ENCODE measurements around the gene PPP2R5E. TPM values are rescaled to one million over a fixed set of nuclear protein-coding genes. Genes with fewer than 3 reads are reported as not detected.
A peak's percentile ranks its signal among the peaks of the same experiment; 100 is the strongest.

PPP2R5E gene
- total RNA-seq, 2 donors from 2014 or later = 38.5 to 44.3 TPM

DNA sequence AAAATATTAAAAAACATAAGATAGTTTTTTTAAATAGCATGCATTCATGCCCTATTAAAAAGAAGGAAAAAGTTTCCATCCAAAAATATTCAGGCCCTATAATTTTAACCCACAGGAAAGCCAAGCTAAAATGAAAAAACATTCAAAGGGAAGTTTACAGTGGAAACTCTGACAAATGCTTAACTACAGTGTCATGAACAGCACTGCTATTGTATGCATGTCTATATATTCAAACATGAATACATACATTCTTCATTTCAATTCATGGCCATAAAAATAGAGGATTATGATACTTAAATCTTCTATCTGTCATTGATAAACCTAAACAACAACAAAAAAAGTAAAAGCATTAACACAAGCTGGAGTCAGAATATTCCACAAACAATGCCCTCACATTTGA is 67.4 kb downstream of the PPP2R5E start:
- H3K4me1 Mint-ChIP-seq = peaks cover 42% of the 10 kb centered on the region
- ATAC-seq = no peak
- H3K9me3 ChIP-seq (ENCODE audit: control insufficient read depth, low read length, poor library complexity, severe bottlenecking) = no peaks in the 10 kb centered on the region
- no peaks in the 10 kb centered on the region for H3K36me3 Mint-ChIP-seq (ENCODE audit: low read depth)
- H3K4me3 Mint-ChIP-seq = no peak overlapping the region
- H3K27ac Mint-ChIP-seq = no peak overlapping the region
- no peaks in the 10 kb centered on the region for H3K27me3 Mint-ChIP-seq
- DNase-seq = no peak

DNA sequence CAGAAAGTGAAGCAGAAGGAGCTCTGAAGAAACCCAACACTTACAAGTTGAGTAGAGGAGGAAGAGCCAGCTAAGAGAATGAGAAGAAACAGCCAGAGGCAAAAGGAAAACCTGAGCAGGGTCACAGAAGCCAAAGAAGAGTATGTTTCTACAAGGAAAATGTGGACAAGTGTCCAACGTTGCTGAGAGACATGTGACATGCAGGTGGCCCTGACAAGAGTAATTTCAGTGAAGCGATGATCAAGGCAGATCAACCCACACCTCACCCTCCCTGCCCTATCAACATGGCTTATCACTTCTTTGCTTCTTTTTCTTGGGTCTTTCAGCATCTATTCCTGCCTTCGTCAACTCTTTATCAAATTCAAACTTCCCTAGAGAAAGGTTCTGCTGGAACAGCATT is 68.3 kb downstream of the PPP2R5E start:
- Mint-ChIP-seq H3K4me1 (peaks cover 47% of the 10 kb centered on the region), H3K36me3 (ENCODE audit: low read depth) (no peaks in the 10 kb centered on the region), H3K27me3 (no peaks in the 10 kb centered on the region), H3K27ac (no peak overlapping the region), H3K4me3 (no peak overlapping the region)
- DNase-seq (no peak), ATAC-seq (no peak)
- no peaks in the 10 kb centered on the region for H3K9me3 ChIP-seq (ENCODE audit: control insufficient read depth, low read length, poor library complexity, severe bottlenecking)

DNA sequence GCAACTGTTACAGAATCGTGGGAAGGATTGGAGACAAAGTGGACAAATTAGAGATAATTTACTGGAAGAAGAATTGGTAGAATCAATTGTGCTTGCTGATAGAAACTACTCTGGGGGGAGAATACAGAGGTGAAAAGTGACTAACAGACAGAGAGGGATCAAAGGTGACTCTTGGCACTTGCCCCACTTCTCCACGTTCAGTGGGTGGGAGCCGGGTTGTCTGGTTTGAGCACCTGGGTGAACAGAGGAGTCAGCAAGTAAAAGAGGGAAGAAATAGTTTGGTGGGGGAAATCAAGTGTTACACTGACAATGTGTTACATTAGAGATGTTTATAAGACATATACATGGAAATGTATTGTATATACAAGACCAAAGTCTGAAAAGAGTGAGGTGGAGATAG is 69.1 kb downstream of the PPP2R5E start:
- no peaks in the 10 kb centered on the region for H3K27me3 Mint-ChIP-seq
- no peak for DNase-seq
- no peak overlapping the region for H3K4me3 Mint-ChIP-seq
- no peaks in the 10 kb centered on the region for H3K9me3 ChIP-seq (ENCODE audit: control insufficient read depth, low read length, poor library complexity, severe bottlenecking)
- H3K36me3 Mint-ChIP-seq (ENCODE audit: low read depth) = no peaks in the 10 kb centered on the region
- H3K4me1 Mint-ChIP-seq = peaks cover 44% of the 10 kb centered on the region
- H3K27ac Mint-ChIP-seq = no peak overlapping the region
- ATAC-seq = no peak

DNA sequence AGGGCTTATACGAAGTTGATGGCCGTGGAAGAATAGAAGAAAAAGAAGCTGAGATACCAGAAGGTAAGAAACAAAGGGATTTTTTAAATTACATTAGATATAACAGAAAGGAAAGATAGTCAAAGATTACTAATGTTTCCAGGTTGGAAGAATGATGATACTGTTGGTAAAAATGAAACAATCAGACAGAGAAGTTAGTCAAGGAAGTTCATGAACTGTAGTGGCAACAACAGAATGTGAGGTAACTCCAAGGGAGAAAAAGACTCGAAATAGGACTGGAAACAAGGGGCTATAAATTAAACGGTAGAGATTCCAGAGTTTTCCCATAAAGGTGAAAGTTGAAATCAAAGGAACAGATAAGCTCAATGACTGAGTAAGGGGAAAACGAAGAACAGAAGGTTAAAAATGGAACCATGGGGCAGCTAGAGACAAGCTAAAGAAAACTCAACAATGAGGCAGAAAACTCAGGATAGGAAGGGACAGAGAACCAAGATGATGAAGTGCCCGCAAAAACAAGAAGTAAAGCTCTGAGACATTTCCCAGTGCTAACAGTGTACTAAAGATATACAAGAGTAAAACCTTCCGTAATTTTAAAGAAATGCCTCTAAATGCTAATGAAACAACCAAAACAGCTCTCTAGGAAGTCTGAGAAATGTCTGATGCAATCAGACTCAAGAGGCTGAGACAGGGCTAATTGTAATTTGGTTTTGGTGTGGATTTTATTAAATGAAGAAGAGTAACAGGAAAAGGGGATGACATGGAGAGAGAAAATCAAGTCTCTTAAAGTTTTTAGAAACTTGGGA is 70.0 kb downstream of the PPP2R5E start:
- H3K9me3 ChIP-seq (ENCODE audit: control insufficient read depth, low read length, poor library complexity, severe bottlenecking) = no peaks in the 10 kb centered on the region
- DNase-seq = no peak
- no peak for ATAC-seq
- Mint-ChIP-seq H3K4me1 (peaks cover 46% of the 10 kb centered on the region), H3K27me3 (no peaks in the 10 kb centered on the region), H3K27ac (no peak overlapping the region), H3K4me3 (no peak overlapping the region), H3K36me3 (ENCODE audit: low read depth) (no peaks in the 10 kb centered on the region)

DNA sequence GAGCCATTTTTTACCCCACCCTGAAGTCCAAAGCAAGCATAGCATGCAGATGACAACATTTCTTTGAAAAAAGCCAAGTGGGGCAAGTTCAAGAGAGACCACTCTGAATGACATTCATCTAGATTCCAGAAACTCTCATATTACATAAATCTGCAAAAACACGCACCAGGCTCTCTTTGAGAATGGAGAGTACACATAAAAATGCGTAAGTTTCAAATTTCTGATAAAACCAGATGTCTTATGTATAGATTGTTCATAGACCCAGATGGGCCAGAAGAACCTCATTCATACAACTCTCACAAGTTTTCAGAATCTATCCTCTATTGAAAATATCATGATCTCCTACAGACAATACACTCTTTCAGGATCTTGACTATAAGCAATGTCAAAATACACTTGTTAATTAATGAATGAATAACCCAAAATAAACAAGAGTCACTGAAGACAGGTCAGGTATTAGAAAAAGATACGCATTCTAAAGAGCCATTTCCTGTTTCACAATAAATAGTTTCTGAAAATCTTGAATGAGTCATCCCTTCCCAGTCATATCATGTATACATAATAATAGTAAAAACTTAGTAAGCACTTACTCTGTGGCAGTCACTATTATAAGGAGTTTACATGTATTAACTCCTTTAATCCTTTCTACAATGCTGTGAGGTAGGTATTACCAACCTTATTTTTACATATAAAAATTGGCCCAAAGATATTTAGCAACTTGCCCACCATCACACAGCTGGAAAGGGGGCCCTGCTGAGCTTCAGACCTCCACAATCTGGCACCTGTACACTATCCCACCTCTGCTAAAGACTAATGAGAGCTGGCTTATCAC is 72.0 kb downstream of the PPP2R5E start:
- Mint-ChIP-seq H3K27me3 (no peaks in the 10 kb centered on the region), H3K4me3 (no peak overlapping the region)
- ATAC-seq = peak; percentile 42

DNA sequence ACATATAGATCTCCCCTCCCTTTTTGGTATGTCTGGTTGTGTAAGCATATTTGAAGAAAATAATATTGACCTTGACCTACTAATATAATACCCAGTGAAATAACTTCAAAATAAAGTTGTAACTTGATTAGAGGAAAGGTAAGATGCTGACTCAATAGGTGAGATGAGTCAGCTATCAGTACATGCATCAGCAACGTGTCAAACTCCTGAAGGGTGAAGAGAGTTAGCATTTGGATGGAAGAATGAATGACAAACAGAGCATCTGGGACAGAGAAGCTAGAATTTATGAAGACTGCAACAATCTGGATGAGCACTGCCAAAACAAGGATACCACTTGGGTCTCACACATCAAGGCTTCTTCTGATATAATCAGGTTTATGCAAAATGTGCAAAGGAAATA is 74.9 kb downstream of the PPP2R5E start:
- DNase-seq (no peak), ATAC-seq (no peak)
- no peak overlapping the region for H3K4me3 Mint-ChIP-seq
- H3K4me1 Mint-ChIP-seq = peaks cover 35% of the 10 kb centered on the region
- H3K36me3 Mint-ChIP-seq (ENCODE audit: low read depth) = peaks cover 3% of the 10 kb centered on the region
- no peaks in the 10 kb centered on the region for H3K27me3 Mint-ChIP-seq
- no peaks in the 10 kb centered on the region for H3K9me3 ChIP-seq (ENCODE audit: control insufficient read depth, low read length, poor library complexity, severe bottlenecking)
- peak overlapping the region; percentile 59 for H3K27ac Mint-ChIP-seq

More for the DNA sequence above, 72.0 kb downstream of the PPP2R5E start:
- H3K9me3 ChIP-seq (ENCODE audit: control insufficient read depth, low read length, poor library complexity, severe bottlenecking) = no peaks in the 10 kb centered on the region
- peak overlapping the region; percentile 27 for H3K27ac Mint-ChIP-seq
- no peaks in the 10 kb centered on the region for H3K36me3 Mint-ChIP-seq (ENCODE audit: low read depth)
- DNase-seq = no peak
- H3K4me1 Mint-ChIP-seq = peaks cover 40% of the 10 kb centered on the region

DNA sequence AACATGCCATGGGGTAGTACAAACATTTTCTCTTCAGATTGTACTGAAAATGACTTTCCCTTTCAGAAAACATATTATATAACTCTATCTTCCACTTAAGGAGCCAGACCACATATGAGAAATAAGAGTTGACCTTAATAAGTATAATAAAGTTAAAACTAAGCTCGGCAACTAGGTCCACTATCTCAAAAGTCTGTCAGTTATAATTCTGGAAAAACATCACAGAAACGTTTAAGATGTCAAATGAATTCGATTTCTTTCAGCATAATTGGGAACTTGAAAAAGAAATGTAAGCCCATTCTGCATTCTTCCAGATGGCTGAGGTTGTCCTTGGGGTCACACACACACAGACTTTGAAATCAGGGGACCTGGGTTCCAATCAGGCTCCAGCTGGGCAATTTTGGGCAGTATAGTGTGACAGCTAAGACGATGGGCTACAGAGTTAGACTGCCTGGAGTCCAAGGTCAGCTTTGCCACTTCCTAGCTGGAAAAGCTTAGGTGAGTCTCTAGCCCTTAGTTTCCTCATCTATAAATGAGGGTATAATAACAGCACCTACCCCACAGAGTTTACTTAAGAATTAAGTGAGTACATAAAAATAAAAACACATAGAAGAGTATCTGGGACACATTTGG is 75.6 kb downstream of the PPP2R5E start:
- no peaks in the 10 kb centered on the region for H3K9me3 ChIP-seq (ENCODE audit: control insufficient read depth, low read length, poor library complexity, severe bottlenecking)
- Mint-ChIP-seq H3K27ac (peak overlapping the region; percentile 59), H3K36me3 (ENCODE audit: low read depth) (peaks cover 3% of the 10 kb centered on the region), H3K27me3 (no peaks in the 10 kb centered on the region), H3K4me3 (no peak overlapping the region), H3K4me1 (peaks cover 35% of the 10 kb centered on the region)
- ATAC-seq (no peak), DNase-seq (no peak)

DNA sequence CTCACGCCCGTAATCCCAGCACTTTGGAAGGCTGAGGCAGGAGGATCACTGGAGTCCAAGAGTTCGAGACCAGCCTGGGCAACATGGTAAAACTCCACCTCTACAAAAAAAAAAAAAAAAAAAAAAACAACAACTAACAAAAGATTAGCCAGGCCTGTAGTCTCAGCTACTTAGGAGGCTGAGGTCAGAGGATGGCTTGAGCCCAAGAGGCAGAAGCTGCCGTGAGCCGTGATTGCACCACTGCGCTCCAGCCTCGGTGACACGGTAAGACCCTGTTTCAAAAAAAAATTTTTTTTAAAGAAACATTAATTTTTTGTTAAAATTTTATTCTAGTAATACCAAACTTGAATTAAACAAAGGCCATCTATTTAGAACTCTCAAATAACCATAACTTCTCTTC is 77.8 kb downstream of the PPP2R5E start:
- no peaks in the 10 kb centered on the region for H3K9me3 ChIP-seq (ENCODE audit: control insufficient read depth, low read length, poor library complexity, severe bottlenecking)
- Mint-ChIP-seq H3K27ac (no peak overlapping the region), H3K4me1 (peaks cover 23% of the 10 kb centered on the region), H3K4me3 (no peak overlapping the region), H3K27me3 (no peaks in the 10 kb centered on the region), H3K36me3 (ENCODE audit: low read depth) (peaks cover 3% of the 10 kb centered on the region)
- no peak for ATAC-seq
- DNase-seq = no peak

DNA sequence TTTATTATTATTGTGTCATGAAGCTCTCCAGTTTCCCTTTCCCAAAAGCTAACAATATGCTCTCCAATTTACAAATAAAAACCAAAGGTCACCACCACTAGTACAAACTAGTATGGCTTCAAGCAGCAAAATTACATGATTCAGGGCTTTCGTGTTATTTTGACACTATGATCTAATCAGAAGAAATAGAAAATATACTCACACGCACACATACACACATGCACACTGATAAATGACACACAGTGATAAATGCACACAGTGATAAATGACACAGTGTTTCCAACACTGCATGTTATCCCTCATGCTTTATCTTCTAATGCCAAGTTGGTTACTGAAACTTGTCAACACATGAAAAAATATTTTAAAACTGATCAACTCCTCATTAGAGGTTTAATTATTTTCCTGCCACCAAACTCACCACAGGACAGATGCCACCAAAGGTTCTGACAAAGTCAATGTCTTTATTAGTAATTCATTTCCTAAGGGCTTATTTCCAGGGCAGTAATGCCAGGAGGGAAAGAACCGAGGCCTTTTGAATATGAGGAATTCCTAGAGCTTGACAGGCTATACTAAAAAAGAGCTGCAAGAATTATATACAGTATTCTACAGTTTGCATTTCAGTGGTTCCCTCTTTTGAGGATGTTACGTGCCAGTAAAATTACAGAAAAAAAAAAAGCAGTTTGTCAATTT is 82.4 kb downstream of the PPP2R5E start:
- Mint-ChIP-seq H3K27ac (no peak overlapping the region), H3K4me3 (no peak overlapping the region), H3K27me3 (no peaks in the 10 kb centered on the region), H3K4me1 (peaks cover 18% of the 10 kb centered on the region), H3K36me3 (ENCODE audit: low read depth) (peaks cover 5% of the 10 kb centered on the region)
- H3K9me3 ChIP-seq (ENCODE audit: control insufficient read depth, low read length, poor library complexity, severe bottlenecking) = no peaks in the 10 kb centered on the region
- DNase-seq (no peak), ATAC-seq (no peak)

DNA sequence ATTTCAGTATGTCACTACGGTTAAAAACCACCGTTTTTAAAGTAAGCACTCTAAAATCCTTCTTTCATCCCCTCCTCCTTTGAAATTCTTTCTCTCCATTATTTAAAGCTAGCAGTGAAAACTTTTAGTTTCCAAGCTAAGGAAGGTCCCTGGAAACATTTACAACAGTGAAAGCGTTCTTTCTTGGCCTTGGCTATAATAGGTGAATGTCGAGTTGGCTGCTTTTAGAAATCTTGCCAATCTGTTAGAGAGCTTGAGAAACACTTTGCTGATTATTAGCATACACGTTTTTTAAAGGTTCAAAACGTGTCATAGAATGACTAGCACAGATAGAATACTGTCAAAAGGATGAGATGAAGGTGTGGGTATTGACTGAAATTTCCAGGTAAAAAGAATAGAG is 83.4 kb downstream of the PPP2R5E start:
- Mint-ChIP-seq H3K27me3 (no peaks in the 10 kb centered on the region), H3K4me1 (peaks cover 24% of the 10 kb centered on the region), H3K4me3 (no peak overlapping the region), H3K27ac (no peak overlapping the region), H3K36me3 (ENCODE audit: low read depth) (peaks cover 5% of the 10 kb centered on the region)
- no peaks in the 10 kb centered on the region for H3K9me3 ChIP-seq (ENCODE audit: control insufficient read depth, low read length, poor library complexity, severe bottlenecking)
- DNase-seq (no peak), ATAC-seq (no peak)

DNA sequence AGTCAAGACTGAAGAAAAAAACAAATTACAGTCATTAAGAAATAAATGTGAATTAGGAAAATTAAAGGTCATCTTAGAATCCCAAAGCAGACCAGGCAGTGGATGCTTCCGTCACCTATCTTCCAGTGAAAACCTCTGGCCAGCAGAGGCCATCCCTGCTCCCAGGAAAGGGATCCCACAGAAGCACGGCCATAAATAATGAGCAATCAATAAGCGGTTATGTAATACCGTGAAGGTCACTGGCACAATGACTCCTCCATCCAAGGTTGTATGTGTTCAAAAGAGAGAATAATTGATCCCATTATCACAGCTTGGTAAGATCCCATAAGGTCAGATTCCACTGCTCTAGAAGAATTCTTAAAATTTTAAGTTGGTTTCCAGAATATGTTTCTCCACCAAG is 85.7 kb downstream of the PPP2R5E start:
- ATAC-seq = no peak
- peaks cover 30% of the 10 kb centered on the region for H3K4me1 Mint-ChIP-seq
- no peak overlapping the region for H3K4me3 Mint-ChIP-seq
- H3K27me3 Mint-ChIP-seq = no peaks in the 10 kb centered on the region
- DNase-seq = no peak
- H3K36me3 Mint-ChIP-seq (ENCODE audit: low read depth) = peaks cover 2% of the 10 kb centered on the region
- H3K9me3 ChIP-seq (ENCODE audit: control insufficient read depth, low read length, poor library complexity, severe bottlenecking) = no peaks in the 10 kb centered on the region
- no peak overlapping the region for H3K27ac Mint-ChIP-seq

DNA sequence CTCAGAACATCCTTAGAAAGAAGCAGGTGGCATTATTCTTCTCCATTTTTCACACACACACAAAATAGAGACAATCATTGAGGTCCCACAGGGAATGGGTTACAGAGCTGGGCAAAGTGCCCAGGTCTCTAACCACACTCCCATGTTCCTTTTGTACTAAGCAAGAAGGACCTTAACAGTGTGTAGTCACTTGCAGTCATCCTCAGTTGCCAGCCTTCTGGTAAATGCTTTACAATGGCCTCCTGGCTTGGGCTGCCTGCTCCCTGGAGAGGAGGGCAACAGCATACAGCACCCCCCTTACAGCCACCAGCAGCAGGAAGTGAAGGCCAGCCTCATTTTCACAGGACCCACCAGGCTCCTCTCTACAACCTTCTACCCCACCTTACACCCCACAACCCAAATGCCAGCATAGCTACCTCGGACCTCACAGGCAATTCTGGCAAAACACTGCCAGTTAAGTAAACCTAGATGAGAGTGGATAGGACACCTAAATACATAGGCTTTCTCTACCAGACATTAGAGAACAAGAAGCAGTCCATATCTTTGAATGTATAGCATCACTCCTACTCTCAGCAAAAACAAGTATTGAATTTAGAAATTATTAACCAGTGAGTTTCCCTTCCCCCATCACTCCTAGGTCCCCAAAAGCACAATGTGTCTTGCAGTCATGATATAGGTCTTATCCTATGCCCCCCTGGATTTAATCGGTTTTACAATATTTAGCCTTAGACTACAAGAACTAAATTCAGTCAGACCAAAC is 88.1 kb downstream of the PPP2R5E start:
- DNase-seq (no peak), ATAC-seq (no peak)
- Mint-ChIP-seq H3K4me3 (no peak overlapping the region), H3K36me3 (ENCODE audit: low read depth) (peaks cover 9% of the 10 kb centered on the region), H3K4me1 (peaks cover 39% of the 10 kb centered on the region), H3K27ac (peak overlapping the region; percentile 30), H3K27me3 (no peaks in the 10 kb centered on the region)
- H3K9me3 ChIP-seq (ENCODE audit: control insufficient read depth, low read length, poor library complexity, severe bottlenecking) = no peaks in the 10 kb centered on the region
